Stimulated activated CD4-positive, alpha-beta T cell treated with anti-CD3 and anti-CD28 coated beads, TNF-alpha, amount 100 ng/mL, for 48 hours (primary cell): ENCODE results near the gene DENND1A.
"Not testable (repeated sequence)": the region's sequence is repeated elsewhere in the genome, so short reads cannot be mapped to it uniquely, and the experiment has no call there.

Experiments
- DNase-seq, 3 donors: peaks; one replicate each; pipeline ENCODE4 v3.0.0-alpha.2; 2020; ENCODE audit warnings: low read depth in 3 of 3

DENND1A gene

GRCh38 chr9:123428450-123428849 lies 501.5 kb downstream of the DENND1A start:
- DNase-seq = not testable (repeated sequence)

- no peak for DNase-seq
Measured at GRCh38 chr9:123426406-123426805, 503.5 kb downstream of the DENND1A start.

GRCh38 chr9:123425836-123426365 lies 504.0 kb downstream of the DENND1A start:
- DNase-seq = no peak

GRCh38 chr9:123425261-123425821 lies 504.6 kb downstream of the DENND1A start:
- DNase-seq = no peak

GRCh38 chr9:123424552-123425225 lies 505.2 kb downstream of the DENND1A start:
- DNase-seq = no peak

- no peak for DNase-seq
Measured at GRCh38 chr9:123424131-123424530, 505.8 kb downstream of the DENND1A start.

GRCh38 chr9:123423311-123423640 lies 506.6 kb downstream of the DENND1A start:
- no peak for DNase-seq

GRCh38 chr9:123422635-123423310 lies 507.2 kb downstream of the DENND1A start:
- DNase-seq = no peak

- DNase-seq = no peak
Measured at GRCh38 chr9:123421801-123422455, 508.0 kb downstream of the DENND1A start.

GRCh38 chr9:123421186-123421585 lies 508.7 kb downstream of the DENND1A start:
- no peak for DNase-seq

GRCh38 chr9:123420592-123421111 lies 509.3 kb downstream of the DENND1A start:
- no peak for DNase-seq

GRCh38 chr9:123419721-123420591 lies 510.0 kb downstream of the DENND1A start:
- DNase-seq = no peak

GRCh38 chr9:123419091-123419490 lies 510.8 kb downstream of the DENND1A start:
- DNase-seq = no peak

GRCh38 chr9:123418506-123418905 lies 511.4 kb downstream of the DENND1A start:
- DNase-seq = no peak

GRCh38 chr9:123418052-123418430 lies 511.9 kb downstream of the DENND1A start:
- no peak for DNase-seq

- no peak for DNase-seq
Measured at GRCh38 chr9:123417289-123418051, 512.5 kb downstream of the DENND1A start.

- no peak for DNase-seq
Measured at GRCh38 chr9:123416176-123416575, 513.8 kb downstream of the DENND1A start.

- DNase-seq = no peak
Measured at GRCh38 chr9:123414936-123415930, 514.7 kb downstream of the DENND1A start.

GRCh38 chr9:123414204-123414603 lies 515.7 kb downstream of the DENND1A start:
- DNase-seq = no peak
